Measurements from ENCODE around the gene WDR20. TPM values are rescaled to one million over a fixed set of nuclear protein-coding genes. Genes with fewer than 3 reads are reported as not detected.

WDR20 gene
- total and polyA plus RNA-seq, 7 donors: 11.4 to 26.8 (median 20.6) TPM

GRCh38 chr14:102229071-102229738 is 89.5 kb downstream of the WDR20 start:
- no peak overlapping the region for H3K27ac ChIP-seq
- H3K9me3 ChIP-seq: no peaks in the 10 kb centered on the region
- peaks cover 0 to 10% of the 10 kb centered on the region in 2 donors for H3K36me3 ChIP-seq (ENCODE audit: insufficient read depth in 1 of 2, low read depth in 1 of 2)
- no peak overlapping the region for H3K4me3 ChIP-seq
- no peaks in the 10 kb centered on the region for H3K4me1 ChIP-seq
- intact Hi-C loops (cut with DNase I): no loop called here
- no peak for ATAC-seq
- TF ChIP-seq CTCF (IDR thresholded peaks at IDR 0.05): no peak
- no peaks in the 10 kb centered on the region for H3K27me3 ChIP-seq (ENCODE audit: insufficient read depth in 3 of 3, low read length in 2 of 3)
- DNase-seq: no peak
- WGBS, 3 donors: 94 to 95% (median 95%) methylated on average over 43 of the region's 43 CpGs

- Histone ChIP-seq H3K27me3 (ENCODE audit: insufficient read depth in 3 of 3, low read length in 2 of 3) (no peaks in the 10 kb centered on the region), H3K27ac (no peak overlapping the region), H3K4me3 (no peak overlapping the region), H3K9me3 (no peaks in the 10 kb centered on the region), H3K4me1 (no peaks in the 10 kb centered on the region), H3K36me3 (ENCODE audit: insufficient read depth in 1 of 2, low read depth in 1 of 2) (peaks cover 0 to 5% of the 10 kb centered on the region in 2 donors)
- ATAC-seq (no peak), DNase-seq (no peak)
- WGBS, 3 donors: 90 to 93% (median 93%) methylated on average over 9 of the region's 9 CpGs
- TF ChIP-seq CTCF (IDR thresholded peaks at IDR 0.05): no peak
- intact Hi-C loops (cut with DNase I): no loop called here
These were observed 90.0 kb downstream of the WDR20 start for GRCh38 chr14:102229739-102230092.

GRCh38 chr14:102230481-102231210 is 90.9 kb downstream of the WDR20 start:
- no peak for ATAC-seq
- intact Hi-C loops (cut with DNase I): no loop called here
- Histone ChIP-seq H3K36me3 (ENCODE audit: insufficient read depth in 1 of 2, low read depth in 1 of 2) (no peaks in the 10 kb centered on the region), H3K9me3 (no peaks in the 10 kb centered on the region), H3K4me3 (no peak overlapping the region), H3K27ac (no peak overlapping the region), H3K27me3 (ENCODE audit: insufficient read depth in 3 of 3, low read length in 2 of 3) (no peaks in the 10 kb centered on the region), H3K4me1 (no peaks in the 10 kb centered on the region)
- no peak for TF ChIP-seq CTCF (IDR thresholded peaks at IDR 0.05)
- WGBS, 3 donors: 89 to 90% (median 90%) methylated on average over 22 of the region's 22 CpGs
- no peak for DNase-seq

- intact Hi-C loops (cut with DNase I): no loop called here
- no peak for DNase-seq
These were observed 92.0 kb downstream of the WDR20 start for GRCh38 chr14:102231476-102232347.

More at GRCh38 chr14:102231476-102232347, 92.0 kb downstream of the WDR20 start:
- WGBS, 3 donors: 65 to 87% (median 79%) methylated on average over 22 of the region's 22 CpGs
- H3K4me1 ChIP-seq: no peaks in the 10 kb centered on the region
- no peak for ATAC-seq
- no peaks in the 10 kb centered on the region for H3K27me3 ChIP-seq (ENCODE audit: insufficient read depth in 3 of 3, low read length in 2 of 3)
- no peaks in the 10 kb centered on the region for H3K9me3 ChIP-seq
- no peak overlapping the region for H3K27ac ChIP-seq
- H3K4me3 ChIP-seq: no peak overlapping the region
- no peak for TF ChIP-seq CTCF (IDR thresholded peaks at IDR 0.05)
- no peaks in the 10 kb centered on the region for H3K36me3 ChIP-seq (ENCODE audit: insufficient read depth in 1 of 2, low read depth in 1 of 2)

All from psoas muscle (tissue), 8 donors.